HepG2 (cell line): ENCODE measurements around the gene SBNO2. TPM values are rescaled to one million over a fixed set of nuclear protein-coding genes. Genes with fewer than 3 reads are reported as not detected.

Source experiments
- BRD4 ChIP-seq: sonication (generic); formaldehyde crosslinking; IDR thresholded peaks from 2 replicates; pipeline ENCODE4 v1.4.0; 2020; ENCODE audit warnings: missing genetic modification reagents
- FOXA3 ChIP-seq: IDR thresholded peaks from 2 replicates; pipeline ENCODE4 v1.6.1; 2016; ENCODE audit warnings: missing genetic modification reagents, missing compliant biosample characterization
- KMT2B ChIP-seq: IDR thresholded peaks from 2 replicates; pipeline ENCODE4 v1.6.1; 2016; ENCODE audit warnings: missing genetic modification reagents, missing compliant biosample characterization
- MTA1 ChIP-seq: sonication (generic); formaldehyde crosslinking; IDR thresholded peaks from 2 replicates; pipeline ENCODE4 v1.4.0; 2020; ENCODE audit warnings: missing genetic modification reagents, mild to moderate bottlenecking, borderline replicate concordance
- NCOA5 ChIP-seq: sonication (generic); formaldehyde crosslinking; IDR thresholded peaks from 2 replicates; pipeline ENCODE4 v1.4.0; 2020; ENCODE audit warnings: missing genetic modification reagents
- SAP130 ChIP-seq: IDR thresholded peaks from 2 replicates; pipeline ENCODE4 v1.6.1; 2016; ENCODE audit warnings: low read depth
- ZEB1 ChIP-seq: IDR thresholded peaks from 2 replicates; pipeline ENCODE4 v1.6.1; 2012; ENCODE audit warnings: mild to moderate bottlenecking, low read depth, inconsistent platforms; ENCODE audit not compliant: insufficient replicate concordance
- ZFP36 ChIP-seq: fragments of 150-350 bp; IDR thresholded peaks from 2 replicates; pipeline ENCODE4 v1.6.1; 2018; ENCODE audit warnings: borderline replicate concordance, low read length, low read depth; ENCODE audit not compliant: partially characterized antibody
- ZNF230 ChIP-seq: sonication (generic); formaldehyde crosslinking; IDR thresholded peaks from 2 replicates; pipeline ENCODE4 v1.4.0; 2020; ENCODE audit warnings: mild to moderate bottlenecking, missing genetic modification reagents
- ZNF883 ChIP-seq: sonication (generic); formaldehyde crosslinking; IDR thresholded peaks from 2 replicates; pipeline ENCODE4 v1.5.1; 2020; ENCODE audit warnings: mild to moderate bottlenecking, missing genetic modification reagents; ENCODE audit errors: not compliant biosample characterization
- polyA plus RNA-seq, 8 experiments: library from polyadenylated mRNA; depleted of rRNA in 3 of 8; stranded (reverse) in 7 of 8; unstranded in 1 of 8; fragments of >200 nt; fragmentation: Illumina TruSeq in 4 of 8; extraction: Trizol in 4 of 8; gene quantifications; 2 replicates each; pipeline versions ENCODE4 v1.2.1 to v1.2.3, GENCODE V29; 2011 to 2016; ENCODE audit warnings: low read depth in 4 of 8, missing spikeins in 1 of 8, mixed read lengths in 1 of 8; ENCODE audit not compliant: insufficient read depth in 1 of 8
- total RNA-seq, 5 experiments: library from RNA; depleted of rRNA; stranded (reverse); fragments of >200 nt; fragmentation: Illumina TruSeq; extraction: Trizol; gene quantifications; 2 replicates each; pipeline ENCODE4 v1.2.3, GENCODE V29; 2016; ENCODE audit warnings: low read depth in 1 of 5
- TF ChIP-seq, protein P1 (sequence below): sonication (generic); formaldehyde crosslinking; IDR thresholded peaks from 2 replicates; pipeline ENCODE4 v1.4.0; 2020; ENCODE audit warnings: missing genetic modification reagents
- TF ChIP-seq, protein P2 (sequence below): sonication (generic); formaldehyde crosslinking; IDR thresholded peaks from 2 replicates; pipeline ENCODE4 v1.4.0; 2020; ENCODE audit warnings: mild to moderate bottlenecking, missing genetic modification reagents, borderline replicate concordance
- TF ChIP-seq, protein P3 (sequence below): sonication (generic); formaldehyde crosslinking; IDR thresholded peaks from 2 replicates; pipeline ENCODE4 v1.5.1; 2020; ENCODE audit warnings: mild to moderate bottlenecking, missing genetic modification reagents, moderate library complexity
- TF ChIP-seq, protein P4 (sequence below): sonication (generic); formaldehyde crosslinking; IDR thresholded peaks from 2 replicates; pipeline ENCODE4 v1.5.0; 2020; ENCODE audit warnings: mild to moderate bottlenecking, missing genetic modification reagents

SBNO2 gene
- total and polyA plus RNA-seq, 2 of the 13 experiments (the other 11 are each of a cell fraction or from before 2014, with no cell fraction given), result 8.6 to 10.4 TPM

DNA sequence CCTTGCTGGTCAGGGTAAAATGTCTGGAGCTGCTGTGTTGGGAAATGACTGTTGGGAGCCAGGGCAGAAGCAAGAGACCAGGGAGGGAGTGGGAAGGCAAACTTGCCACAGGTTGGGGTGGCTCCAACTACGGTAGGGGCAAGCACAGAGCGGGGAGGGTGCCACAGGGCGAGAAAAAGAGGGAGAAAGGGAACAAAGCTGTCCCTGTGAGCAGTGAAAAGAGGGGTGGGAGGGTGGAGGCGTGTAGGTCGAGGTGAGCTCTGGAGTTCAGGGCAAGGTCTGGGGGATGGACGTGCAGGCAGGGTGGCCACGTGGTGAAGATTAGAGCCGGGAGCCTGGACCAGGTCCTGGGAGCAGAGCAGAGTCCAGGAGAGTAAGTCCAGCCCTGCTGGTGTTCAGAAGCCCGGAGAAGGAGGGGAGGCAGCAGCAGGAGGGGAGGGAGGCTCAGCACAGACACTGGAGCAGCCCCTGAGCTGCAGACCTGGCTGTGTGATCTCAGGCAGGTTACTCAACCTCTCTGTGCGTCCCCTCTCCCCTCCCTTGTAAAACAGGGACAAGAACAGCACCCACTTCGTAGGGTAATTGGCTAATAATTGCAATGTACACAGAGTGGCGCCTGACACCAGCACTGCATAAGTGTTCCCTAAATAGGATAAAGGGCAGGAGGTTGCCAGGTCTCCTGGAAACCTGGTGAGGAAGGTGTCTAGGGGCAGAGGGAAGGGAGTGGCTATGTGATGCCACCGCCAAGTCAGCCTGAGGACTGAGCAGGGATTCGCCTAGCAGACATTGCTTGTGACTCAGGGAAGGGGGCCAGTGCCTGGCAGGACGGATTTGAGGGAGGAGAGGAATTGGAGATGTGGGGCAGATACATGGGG is 75.7 kb downstream of the SBNO2 start (continued):
- TF ChIP-seq, protein P1, sequence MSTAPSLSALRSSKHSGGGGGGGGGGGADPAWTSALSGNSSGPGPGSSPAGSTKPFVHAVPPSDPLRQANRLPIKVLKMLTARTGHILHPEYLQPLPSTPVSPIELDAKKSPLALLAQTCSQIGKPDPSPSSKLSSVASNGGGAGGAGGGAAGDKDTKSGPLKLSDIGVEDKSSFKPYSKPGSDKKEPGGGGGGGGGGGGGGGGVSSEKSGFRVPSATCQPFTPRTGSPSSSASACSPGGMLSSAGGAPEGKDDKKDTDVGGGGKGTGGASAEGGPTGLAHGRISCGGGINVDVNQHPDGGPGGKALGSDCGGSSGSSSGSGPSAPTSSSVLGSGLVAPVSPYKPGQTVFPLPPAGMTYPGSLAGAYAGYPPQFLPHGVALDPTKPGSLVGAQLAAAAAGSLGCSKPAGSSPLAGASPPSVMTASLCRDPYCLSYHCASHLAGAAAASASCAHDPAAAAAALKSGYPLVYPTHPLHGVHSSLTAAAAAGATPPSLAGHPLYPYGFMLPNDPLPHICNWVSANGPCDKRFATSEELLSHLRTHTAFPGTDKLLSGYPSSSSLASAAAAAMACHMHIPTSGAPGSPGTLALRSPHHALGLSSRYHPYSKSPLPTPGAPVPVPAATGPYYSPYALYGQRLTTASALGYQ, result no peak
- TF ChIP-seq MTA1 (CRISPR knock-in tag), result peak; percentile 88
- peak; percentile 92 for TF ChIP-seq ZFP36
- TF ChIP-seq BRD4 (CRISPR knock-in tag), result no peak; the same call in 1 of the 2 replicates
- no peak for TF ChIP-seq KMT2B (CRISPR knock-in tag)
- TF ChIP-seq, protein P2, sequence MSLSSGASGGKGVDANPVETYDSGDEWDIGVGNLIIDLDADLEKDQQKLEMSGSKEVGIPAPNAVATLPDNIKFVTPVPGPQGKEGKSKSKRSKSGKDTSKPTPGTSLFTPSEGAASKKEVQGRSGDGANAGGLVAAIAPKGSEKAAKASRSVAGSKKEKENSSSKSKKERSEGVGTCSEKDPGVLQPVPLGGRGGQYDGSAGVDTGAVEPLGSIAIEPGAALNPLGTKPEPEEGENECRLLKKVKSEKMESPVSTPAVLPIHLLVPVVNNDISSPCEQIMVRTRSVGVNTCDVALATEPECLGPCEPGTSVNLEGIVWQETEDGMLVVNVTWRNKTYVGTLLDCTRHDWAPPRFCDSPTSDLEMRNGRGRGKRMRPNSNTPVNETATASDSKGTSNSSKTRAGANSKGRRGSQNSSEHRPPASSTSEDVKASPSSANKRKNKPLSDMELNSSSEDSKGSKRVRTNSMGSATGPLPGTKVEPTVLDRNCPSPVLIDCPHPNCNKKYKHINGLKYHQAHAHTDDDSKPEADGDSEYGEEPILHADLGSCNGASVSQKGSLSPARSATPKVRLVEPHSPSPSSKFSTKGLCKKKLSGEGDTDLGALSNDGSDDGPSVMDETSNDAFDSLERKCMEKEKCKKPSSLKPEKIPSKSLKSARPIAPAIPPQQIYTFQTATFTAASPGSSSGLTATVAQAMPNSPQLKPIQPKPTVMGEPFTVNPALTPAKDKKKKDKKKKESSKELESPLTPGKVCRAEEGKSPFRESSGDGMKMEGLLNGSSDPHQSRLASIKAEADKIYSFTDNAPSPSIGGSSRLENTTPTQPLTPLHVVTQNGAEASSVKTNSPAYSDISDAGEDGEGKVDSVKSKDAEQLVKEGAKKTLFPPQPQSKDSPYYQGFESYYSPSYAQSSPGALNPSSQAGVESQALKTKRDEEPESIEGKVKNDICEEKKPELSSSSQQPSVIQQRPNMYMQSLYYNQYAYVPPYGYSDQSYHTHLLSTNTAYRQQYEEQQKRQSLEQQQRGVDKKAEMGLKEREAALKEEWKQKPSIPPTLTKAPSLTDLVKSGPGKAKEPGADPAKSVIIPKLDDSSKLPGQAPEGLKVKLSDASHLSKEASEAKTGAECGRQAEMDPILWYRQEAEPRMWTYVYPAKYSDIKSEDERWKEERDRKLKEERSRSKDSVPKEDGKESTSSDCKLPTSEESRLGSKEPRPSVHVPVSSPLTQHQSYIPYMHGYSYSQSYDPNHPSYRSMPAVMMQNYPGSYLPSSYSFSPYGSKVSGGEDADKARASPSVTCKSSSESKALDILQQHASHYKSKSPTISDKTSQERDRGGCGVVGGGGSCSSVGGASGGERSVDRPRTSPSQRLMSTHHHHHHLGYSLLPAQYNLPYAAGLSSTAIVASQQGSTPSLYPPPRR (CRISPR knock-in tag), result peak; percentile 77; the same call in 1 of the 2 replicates
- peak; percentile 89 for TF ChIP-seq ZNF230 (CRISPR knock-in tag)
- no peak for TF ChIP-seq ZEB1
- no peak for TF ChIP-seq NCOA5 (CRISPR knock-in tag)
- TF ChIP-seq ZNF883 (CRISPR knock-in tag), result peak; percentile 20
- peak; percentile 47; the same call in 1 of the 2 replicates for TF ChIP-seq SAP130
- TF ChIP-seq, protein P3, sequence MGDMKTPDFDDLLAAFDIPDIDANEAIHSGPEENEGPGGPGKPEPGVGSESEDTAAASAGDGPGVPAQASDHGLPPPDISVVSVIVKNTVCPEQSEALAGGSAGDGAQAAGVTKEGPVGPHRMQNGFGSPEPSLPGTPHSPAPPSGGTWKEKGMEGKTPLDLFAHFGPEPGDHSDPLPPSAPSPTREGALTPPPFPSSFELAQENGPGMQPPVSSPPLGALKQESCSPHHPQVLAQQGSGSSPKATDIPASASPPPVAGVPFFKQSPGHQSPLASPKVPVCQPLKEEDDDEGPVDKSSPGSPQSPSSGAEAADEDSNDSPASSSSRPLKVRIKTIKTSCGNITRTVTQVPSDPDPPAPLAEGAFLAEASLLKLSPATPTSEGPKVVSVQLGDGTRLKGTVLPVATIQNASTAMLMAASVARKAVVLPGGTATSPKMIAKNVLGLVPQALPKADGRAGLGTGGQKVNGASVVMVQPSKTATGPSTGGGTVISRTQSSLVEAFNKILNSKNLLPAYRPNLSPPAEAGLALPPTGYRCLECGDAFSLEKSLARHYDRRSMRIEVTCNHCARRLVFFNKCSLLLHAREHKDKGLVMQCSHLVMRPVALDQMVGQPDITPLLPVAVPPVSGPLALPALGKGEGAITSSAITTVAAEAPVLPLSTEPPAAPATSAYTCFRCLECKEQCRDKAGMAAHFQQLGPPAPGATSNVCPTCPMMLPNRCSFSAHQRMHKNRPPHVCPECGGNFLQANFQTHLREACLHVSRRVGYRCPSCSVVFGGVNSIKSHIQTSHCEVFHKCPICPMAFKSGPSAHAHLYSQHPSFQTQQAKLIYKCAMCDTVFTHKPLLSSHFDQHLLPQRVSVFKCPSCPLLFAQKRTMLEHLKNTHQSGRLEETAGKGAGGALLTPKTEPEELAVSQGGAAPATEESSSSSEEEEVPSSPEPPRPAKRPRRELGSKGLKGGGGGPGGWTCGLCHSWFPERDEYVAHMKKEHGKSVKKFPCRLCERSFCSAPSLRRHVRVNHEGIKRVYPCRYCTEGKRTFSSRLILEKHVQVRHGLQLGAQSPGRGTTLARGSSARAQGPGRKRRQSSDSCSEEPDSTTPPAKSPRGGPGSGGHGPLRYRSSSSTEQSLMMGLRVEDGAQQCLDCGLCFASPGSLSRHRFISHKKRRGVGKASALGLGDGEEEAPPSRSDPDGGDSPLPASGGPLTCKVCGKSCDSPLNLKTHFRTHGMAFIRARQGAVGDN (CRISPR knock-in tag), result peak; percentile 95
- TF ChIP-seq, protein P4, sequence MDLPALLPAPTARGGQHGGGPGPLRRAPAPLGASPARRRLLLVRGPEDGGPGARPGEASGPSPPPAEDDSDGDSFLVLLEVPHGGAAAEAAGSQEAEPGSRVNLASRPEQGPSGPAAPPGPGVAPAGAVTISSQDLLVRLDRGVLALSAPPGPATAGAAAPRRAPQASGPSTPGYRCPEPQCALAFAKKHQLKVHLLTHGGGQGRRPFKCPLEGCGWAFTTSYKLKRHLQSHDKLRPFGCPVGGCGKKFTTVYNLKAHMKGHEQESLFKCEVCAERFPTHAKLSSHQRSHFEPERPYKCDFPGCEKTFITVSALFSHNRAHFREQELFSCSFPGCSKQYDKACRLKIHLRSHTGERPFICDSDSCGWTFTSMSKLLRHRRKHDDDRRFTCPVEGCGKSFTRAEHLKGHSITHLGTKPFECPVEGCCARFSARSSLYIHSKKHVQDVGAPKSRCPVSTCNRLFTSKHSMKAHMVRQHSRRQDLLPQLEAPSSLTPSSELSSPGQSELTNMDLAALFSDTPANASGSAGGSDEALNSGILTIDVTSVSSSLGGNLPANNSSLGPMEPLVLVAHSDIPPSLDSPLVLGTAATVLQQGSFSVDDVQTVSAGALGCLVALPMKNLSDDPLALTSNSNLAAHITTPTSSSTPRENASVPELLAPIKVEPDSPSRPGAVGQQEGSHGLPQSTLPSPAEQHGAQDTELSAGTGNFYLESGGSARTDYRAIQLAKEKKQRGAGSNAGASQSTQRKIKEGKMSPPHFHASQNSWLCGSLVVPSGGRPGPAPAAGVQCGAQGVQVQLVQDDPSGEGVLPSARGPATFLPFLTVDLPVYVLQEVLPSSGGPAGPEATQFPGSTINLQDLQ (CRISPR knock-in tag), result no peak; the same call in 1 of the 2 replicates
- peak; percentile 31; the same call in 1 of the 2 replicates for TF ChIP-seq FOXA3 (CRISPR knock-in tag)
